DMS79 treated with DMSO at 0.1 percent for 48 hours (cell line): Measurements from ENCODE around the gene SS18L1.
A peak's percentile ranks its signal among the peaks of the same experiment; 100 is the strongest.

Source experiments
- DNase-seq: peaks from one replicate; lab custom pipeline; 2025; lab: John Stamatoyannopoulos, UW

Gene SS18L1

DNA sequence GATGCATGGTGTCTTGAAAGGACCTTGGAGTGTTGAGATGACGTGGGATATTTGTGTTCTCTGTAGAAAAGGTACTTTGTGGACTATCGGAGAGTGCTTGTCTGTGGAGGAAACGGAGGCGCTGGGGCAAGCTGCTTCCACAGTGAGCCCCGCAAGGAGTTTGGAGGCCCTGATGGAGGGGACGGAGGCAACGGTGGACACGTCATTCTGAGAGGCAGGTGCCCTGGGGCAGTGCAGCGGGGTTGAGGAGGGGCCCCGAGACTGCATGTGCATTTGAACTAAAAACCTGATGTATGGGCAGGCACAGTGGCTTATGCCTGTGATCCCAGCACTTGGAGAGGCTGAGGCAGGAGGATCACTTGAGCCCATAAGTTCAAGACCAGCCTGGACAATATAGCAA is 52.2 kb downstream of the SS18L1 start:
- DNase-seq: no peak

DNA sequence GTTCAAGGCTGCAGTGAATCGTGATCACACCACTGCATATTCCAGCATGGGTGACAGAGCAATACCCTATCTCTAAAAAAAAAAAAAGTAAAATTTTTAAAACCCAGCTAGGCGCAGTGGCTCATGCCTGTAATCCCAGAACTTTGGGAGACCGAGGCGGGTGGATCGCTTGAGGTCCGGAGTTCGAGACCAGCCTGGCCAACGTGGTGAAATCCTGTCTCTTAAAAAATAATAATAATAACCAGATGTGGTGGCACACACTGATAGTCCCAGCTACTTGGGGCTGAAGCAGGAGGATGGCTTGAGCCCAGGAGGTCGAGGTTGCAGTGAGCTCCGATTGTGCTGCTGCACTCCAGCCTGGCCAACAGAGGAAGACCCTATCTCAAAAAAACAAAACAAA is 52.7 kb downstream of the SS18L1 start:
- DNase-seq: no peak

DNA sequence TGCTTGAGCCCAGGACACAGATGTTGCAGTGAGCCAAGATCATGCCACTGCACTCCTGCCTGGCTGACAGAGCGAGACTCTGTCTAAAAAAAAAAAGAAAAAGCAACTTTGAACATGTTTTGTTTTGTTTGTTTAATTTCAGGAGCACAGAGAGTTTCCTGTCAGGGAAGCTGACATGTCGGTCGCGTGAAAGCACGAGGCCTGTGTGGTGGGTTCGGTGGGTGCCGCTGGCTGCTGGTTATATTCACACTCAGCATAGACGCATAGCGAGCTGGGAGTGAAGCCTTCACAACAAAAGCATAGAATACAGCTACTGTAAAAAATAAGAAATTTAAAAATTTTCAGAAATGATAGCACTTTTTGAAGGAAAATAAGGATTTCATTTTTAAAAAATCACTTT is 53.7 kb downstream of the SS18L1 start:
- DNase-seq: no peak

DNA sequence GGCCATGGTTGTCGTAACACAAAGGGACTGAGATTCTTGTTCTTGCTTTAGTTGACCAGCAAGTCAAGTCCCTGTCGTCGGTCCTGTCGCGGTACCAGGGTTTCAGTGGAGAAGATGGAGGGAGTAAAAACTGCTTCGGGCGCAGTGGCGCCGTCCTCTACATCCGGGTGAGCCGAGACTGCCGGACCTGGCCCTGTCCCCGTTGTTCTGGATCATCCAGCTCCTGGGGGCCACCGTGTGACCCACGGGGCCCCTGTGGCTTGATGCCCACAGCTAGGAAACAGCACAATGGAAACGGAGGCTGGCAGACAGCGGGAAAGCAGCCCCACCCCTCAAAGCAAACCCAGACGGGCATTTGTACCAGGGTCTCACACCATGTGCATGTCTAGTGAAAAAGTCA is 54.2 kb downstream of the SS18L1 start:
- DNase-seq: no peak

DNA sequence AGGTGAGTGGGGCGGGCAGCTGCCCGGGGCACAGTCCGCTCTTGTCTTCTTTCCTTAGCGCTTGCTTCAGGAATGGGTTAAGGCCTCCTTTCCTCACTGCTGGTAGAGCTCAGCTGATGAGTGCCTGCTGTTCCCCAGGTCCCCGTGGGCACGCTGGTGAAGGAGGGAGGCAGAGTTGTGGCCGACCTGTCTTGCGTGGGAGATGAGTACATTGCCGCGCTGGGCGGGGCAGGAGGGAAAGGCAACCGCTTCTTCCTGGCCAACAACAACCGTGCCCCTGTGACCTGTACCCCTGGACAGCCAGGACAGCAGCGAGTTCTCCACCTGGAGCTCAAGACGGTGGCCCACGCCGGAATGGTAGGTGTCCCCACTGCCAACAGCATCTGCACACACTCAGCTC is 54.9 kb downstream of the SS18L1 start:
- DNase-seq: no peak

DNA sequence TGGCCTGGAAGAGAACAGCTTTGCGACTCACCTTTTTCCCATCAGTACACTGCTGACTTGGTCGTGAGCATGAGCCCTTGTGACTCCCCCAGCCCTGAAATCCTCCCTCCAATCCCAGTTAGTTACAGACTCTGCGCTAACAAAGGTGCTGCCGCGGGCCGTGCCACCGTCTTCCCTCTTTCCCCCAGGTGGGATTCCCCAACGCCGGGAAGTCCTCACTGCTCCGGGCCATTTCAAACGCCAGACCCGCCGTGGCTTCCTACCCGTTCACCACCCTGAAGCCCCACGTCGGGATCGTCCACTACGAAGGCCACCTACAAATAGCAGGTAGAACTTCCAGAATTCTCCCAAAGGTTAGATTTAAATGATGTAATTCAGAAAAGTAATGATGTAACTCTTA is 55.4 kb downstream of the SS18L1 start:
- DNase-seq: no peak

DNA sequence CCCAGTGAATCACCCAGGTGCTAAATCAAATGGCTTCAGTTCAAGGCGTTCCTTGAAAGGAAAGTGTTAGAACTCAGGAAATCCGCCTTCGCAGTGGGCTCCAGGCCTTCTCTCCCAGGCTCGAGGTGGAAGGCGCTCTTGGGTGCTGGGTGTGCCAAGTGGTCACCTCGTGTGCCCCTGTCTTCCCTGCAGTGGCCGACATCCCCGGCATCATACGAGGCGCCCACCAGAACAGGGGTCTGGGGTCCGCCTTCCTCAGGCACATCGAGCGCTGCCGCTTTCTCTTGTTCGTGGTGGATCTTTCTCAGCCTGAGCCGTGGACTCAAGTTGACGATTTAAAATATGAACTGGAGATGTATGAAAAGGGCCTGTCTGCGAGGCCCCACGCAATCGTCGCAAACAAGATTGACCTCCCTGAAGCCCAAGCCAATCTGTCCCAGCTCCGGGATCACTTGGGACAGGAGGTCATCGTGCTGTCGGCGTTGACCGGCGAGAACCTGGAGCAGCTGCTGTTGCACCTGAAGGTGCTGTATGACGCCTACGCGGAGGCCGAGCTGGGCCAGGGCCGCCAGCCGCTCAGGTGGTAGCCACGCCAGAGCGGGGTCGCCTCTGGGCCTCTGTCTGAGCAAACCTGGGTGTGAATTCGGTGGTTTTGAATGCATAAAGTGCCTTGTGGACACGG is 57.1 kb downstream of the SS18L1 start:
- no peak for DNase-seq

DNA sequence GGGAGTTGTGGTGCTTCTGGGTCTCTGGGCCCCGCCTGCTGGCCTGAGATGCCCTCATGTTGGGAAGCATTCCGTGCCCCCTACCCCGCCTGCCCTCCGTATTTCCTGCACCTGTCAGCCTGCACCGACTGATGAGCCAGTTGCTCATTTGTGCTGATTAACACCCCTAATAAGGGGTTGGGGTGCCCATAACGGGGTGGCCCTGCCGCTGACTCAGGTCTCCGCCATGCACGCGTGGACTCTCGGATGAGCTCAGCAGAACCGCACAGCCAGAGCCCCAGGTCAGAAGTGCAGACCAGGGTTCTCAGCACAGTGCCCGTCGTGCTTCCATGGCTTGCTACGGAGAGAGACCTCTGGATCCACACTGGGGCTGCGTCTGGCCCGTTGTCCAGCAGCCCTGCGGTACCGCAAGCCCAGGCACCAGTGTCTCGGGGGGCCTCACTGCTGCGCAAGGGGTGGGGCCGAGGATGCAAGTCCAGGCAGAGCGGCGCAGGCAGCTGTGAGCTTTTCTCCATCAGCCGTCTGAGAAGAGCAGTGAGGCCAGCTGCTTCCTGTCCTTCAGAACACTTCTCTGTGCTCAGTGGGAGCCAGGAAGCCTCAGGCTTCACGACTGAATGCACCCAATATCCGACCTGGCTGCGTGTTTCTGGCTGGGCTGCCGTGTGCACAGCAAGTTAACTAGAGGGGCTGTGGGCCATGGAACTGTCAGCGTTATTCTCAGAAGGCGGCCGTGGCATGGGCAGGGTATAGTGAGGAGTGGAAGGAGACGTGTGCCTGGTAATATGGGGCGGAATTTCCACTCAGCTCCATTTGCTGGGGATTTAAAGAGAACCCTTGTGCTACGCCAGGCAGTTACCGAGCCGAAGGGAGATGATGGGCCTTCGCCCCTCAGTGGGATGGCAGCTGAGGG is 57.9 kb downstream of the SS18L1 start:
- DNase-seq: peak; percentile 75

DNA sequence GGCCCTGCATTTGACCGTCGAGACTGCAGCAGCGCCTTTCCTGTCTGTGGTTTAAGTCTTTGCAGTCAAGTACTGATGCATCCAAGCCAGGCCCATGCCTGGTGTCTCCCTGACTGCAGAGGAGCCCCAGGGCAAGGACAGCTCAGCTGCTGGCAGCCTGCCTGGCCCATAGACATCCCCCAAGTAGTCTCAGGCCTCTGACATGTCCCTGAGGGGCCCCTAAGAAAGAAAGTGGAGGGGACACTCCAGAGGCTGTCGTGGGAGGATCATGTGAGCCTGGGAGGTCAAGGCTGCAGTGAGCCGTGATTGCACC is 58.5 kb downstream of the SS18L1 start:
- peak; percentile 60 for DNase-seq

DNA sequence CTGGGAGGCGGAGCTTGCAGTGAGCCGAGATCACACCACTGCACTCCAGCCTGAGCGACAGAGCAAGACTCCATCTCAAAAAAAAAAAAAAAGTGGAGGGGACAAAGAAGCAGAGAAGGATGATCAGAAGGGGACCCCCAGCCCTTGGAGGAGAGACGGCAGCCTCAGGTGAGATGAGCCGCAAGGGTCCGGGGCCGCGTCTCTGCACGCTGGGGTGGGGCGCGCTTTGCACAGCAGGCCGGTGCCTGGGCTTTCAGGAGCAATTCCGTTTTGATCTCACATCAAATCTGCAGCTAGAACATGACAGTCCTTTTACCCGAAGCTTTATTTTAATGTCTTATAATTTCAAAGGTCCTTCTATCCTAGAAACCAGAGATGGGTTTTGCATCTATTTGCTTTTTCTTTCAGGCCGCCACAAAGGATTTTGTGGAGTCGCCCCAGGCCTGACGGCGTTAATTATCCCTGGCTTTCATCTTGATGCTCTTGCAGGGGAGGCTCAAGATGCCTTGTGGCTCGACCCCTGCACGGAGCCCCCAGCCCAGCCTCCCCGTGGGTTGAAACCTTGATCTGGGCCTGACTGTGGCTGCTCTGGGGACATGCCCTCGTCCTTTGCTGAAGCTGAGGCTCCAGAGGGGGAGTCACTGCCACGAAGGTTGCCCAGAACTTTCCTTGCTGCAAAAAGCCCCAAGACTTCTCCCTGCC is 59.3 kb downstream of the SS18L1 start:
- DNase-seq: no peak

DNA sequence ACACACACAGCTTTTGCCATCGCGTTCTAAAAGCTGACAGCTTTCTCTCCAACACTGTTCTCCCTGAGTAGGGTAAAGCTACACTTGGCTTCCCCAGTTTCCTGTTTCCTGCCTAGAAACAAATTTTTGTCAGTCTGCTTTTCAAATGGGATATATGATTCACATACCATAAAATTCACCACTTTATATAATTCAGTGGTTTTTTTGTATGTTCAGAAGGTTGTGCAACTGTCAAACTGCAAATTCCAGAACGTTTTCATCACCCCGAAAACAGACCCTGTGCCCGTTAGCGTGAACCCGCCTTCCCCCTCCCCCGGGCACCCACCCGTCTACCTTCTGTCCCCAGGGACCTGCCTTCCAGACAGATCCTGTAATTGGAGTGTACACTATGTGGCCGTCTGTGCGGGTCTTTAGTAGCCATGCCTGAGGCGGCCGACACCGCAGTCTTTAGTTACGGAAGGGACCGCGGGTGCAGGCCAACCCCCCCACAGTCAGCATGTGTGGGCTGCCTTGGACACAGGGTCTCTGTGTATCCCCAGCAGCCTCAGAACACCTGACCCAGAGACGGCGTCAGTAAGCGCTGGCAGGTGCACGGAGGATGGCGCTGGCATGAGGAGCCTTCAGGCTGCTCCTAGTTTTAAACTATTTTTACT is 59.9 kb downstream of the SS18L1 start:
- DNase-seq: no peak

DNA sequence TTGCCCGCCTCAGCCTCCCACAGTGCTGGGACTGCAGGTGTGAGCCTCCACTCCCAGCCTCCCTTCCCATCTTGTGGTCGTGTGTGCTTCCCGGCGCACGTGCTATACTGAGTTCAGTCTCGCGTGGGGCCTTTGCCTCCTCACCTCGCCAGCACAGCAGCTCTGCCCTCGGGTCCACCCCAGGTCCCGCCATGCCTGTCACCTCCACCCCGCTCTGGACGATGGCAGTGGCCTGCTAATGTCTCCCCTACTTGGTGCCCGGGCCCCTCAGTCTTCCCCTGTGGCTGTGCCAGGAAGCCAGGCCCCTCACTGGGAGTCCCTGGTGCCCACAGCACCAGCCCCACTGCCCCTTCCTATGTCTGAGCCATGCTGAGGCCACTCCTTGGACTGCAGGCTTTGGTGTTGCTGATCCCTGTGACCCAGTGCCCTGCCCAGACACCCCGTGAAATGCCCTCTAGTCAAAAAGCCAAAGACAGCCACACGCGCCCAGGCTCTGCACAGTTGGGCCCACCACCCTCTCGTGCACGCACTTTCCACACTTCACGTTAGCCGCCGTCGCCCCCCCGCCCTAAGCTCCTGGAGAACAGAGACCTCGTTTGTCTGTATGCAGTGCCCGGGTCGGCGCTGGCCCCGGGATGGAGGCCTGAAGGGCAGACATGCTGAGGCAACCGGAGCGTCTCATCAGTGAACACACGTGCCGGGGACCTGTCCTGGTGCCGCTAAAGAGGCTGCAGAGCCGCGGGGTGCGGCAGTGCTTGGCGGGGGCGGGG is 62.2 kb downstream of the SS18L1 start:
- DNase-seq: no peak

DNA sequence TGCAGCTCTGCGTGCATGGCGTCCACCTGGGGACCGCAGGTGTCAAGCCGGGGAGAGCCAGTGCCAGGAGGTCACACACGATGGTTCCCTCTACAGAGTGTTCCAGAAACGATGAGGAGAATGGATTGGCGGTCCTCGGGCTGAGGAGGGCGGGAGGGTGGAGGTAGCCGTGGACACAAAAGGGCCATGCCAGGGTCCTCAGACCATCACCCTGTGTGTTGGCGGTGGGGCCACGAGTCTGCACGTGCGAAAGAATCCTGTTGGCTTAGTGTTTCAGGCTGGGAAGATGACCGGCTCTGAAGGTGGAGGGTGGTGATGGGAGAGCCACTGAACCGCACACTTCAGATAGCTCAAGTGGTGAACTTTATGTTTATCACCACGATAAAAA is 62.8 kb downstream of the SS18L1 start:
- no peak for DNase-seq

DNA sequence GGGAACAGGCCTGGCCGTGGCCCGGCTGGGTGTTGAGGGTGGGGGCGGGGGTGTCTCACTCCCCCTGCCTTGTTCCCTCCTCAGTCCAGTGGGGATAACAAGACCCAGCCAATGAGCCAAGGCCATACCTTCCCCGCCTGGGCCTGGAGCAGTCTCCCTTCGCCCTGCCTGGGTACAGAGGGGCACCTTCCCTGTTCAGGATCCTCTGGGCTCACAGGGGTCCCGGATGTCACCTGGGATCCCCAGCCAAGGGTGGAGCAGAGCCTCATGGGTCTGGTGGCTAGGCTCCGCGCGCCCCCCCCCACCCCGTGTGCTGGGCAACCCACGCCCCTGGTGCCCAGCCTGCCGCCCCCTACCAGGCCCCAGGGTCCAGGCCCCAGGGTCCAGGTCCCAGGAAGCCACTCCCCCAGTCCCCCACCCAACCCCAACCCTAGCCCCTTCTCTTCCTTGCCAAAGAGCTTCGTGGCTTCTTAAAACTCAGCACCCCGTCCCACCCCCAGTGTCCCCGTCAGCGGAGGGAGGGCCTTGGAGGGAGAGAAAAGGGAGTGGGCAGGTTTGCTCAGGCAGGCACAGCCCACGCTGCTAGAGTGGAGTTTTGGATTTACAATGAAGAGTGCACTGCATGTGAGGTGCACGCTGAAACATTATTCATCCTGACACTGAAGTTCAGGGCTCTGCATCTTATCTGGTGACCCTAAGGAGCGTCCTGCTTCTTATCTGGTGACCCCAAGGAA is 64.7 kb downstream of the SS18L1 start:
- no peak for DNase-seq

DNA sequence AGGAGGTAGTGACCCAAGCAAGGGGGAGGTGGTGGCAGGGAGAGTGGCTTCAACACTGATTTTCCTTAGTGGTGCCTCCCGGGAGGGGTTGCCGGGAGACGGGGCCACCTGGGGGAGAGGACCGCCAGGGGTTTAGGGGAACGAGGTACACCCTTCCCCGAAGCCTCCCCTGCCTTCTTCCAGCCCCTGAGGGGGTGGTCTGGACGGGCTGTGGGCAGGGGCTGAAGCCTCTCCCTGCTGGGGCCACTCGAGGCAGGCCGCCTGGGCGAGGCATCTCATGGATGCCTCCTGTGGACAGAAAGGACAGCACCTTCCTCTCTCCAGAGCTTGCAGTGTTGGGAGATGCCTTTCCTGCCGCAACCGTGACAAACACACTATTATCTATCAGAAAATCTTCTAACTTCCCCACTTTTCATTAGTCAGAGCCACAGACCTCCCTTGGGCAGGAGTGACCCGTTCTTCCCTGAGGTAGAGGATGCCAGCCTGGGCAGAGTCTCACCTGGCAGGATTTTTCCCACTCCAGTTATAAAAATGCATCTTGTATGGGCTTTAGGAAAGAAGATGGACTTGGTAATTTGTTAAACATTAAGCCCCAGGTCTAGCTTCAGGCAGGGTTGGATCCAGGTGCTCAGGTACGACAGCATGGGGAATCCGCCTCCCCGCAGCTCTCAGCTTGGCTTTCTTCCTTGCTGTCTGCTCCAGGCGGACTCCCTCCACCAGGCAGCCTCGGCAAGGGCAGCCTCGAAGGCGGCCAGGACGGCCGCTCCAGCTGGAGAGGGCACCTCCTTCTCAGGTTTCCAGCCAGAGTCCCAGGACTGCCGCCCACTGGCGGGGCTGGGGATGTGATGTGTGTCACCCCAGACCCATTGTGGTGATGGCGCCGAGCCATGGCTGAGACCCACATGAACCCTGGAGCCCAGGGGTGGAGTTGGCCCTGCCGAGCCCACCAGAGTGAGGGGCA is 65.5 kb downstream of the SS18L1 start:
- DNase-seq: no peak

DNA sequence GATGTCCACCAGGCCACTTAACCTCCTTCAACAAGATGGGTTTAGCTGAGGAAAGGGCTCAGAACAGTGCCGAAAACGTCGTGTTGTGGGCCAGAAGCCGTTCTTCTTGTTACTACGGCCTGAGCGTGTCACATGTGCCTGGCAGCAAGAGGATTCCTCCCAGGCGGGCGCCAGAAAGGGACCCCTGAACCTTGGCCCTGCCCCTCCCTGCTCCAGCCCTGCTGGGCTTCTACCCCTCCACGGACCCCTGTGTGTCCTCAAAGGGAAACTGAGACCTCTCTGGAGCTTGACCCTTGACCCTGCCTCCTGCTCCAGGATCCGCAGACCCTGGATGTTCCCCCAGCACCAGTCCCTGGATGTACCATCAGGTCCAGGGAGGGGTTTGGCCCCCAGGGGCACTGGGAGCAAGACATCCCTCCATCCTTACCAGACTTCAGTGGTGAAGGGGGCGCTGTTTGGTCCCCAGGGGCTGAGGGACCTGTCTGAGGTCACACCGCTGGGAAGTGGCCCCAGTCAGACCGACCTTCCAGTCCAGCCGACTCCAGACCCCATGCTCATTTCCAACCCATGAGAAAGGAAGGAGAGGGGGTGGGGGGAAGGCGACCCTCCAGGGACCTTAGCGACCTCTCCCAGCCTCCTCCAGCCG is 66.4 kb downstream of the SS18L1 start:
- DNase-seq: no peak

DNA sequence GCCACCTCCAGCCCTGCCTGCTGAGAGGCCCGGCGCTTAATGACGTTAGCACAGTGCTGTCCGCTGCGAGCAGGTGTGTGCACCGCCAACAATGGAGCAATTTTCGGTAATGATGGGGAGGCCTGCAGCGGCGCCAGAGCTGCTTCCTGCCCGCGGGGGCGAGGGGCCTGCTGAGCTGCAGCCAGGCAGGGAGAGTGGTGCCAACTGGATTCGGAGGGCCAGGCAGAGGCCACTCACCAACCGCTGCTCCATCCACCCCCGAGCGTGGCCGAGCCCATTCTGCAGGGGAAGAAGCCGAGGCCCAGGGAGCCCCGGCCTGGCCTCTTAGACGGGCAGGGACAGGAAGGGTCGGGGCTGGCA is 66.9 kb downstream of the SS18L1 start:
- DNase-seq: no peak

DNA sequence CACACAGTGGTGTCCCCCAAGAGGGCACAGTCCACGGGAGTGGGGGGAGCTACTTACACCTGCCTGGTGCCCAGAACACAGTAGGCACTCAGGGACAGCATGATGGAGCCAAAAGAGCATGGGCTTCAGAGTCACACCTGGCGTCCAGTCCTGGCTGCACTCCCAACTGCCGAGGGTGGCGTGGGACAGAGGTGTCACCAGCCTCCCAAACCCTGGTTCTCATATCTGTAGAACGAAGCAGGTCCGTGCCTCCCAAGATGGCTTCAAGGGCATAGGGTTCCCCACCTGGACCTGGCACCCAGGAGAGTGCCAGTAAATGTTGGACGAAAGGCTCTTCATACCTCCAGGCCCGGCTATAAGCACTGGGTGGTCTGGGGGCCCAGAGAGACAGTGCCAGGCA is 67.6 kb downstream of the SS18L1 start:
- DNase-seq: no peak

DNA sequence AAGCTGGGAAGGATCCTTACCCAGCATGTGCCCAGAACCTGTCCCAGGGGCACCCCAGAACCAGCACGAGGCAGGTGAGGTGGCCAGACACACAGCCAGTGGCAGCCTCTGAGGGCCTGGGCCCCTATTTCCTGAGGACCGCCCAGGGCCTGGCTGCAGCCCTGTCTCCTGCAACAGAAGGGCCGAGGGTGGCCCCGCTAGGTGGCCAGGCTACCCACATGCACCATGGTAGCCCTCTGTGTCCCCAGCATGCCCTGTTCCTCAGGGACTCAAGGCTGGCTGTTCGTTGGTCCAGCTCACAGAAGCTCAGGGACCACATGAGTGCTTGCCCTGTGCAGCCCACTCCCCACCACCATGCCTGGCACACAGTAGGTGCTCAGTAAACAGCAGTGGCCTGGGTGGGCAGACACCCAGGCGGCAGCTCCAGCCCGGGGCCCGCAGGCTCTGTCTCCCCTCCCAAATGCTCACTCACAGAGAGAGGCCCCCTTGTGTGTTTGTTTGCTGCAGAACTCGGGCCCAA is 68.3 kb downstream of the SS18L1 start:
- no peak for DNase-seq
